GM23338 (cell line): ENCODE data around the gene FGF11.

Source experiments
- CREB1 ChIP-seq: fragments of 250-450 bp; sonication (Bioruptor Pico); IDR thresholded peaks from 2 replicates; pipeline ENCODE4 v1.5.0; 2020; ENCODE audit warnings: low read depth, mild to moderate bottlenecking, moderate library complexity
- EZH2 ChIP-seq: fragments of 200-600 bp; sonication (generic); IDR thresholded peaks from one replicate; pipeline ENCODE4 v1.8.0; 2017; ENCODE audit warnings: antibody characterized with exemption, mild to moderate bottlenecking, low read depth; ENCODE audit not compliant: unreplicated experiment
- EZH2phosphoT487 ChIP-seq: fragments of 200-600 bp; sonication (generic); IDR thresholded peaks from one replicate; pipeline ENCODE4 v1.8.1; 2018; ENCODE audit warnings: antibody characterized with exemption; ENCODE audit not compliant: unreplicated experiment
- JUNB ChIP-seq: IDR thresholded peaks from one replicate; pipeline ENCODE4 v1.6.1; 2016; ENCODE audit warnings: antibody characterized with exemption; ENCODE audit not compliant: unreplicated experiment
- NANOG ChIP-seq: IDR thresholded peaks from 2 replicates; pipeline ENCODE4 v1.6.1; 2016; ENCODE audit warnings: antibody characterized with exemption, borderline replicate concordance
- POLR2AphosphoS5 ChIP-seq: IDR thresholded peaks from 2 replicates; pipeline ENCODE4 v1.6.1; 2016; ENCODE audit warnings: antibody characterized with exemption, low read depth
- STAT1 ChIP-seq: IDR thresholded peaks from one replicate; pipeline ENCODE4 v1.6.1; 2016; ENCODE audit warnings: antibody characterized with exemption; ENCODE audit not compliant: unreplicated experiment
- ZNF331 ChIP-seq: fragments of 250-450 bp; sonication (Bioruptor Pico); IDR thresholded peaks from 2 replicates; pipeline ENCODE4 v1.5.0; 2020; ENCODE audit warnings: low read depth, mild to moderate bottlenecking, moderate library complexity
- TF ChIP-seq, protein P1 (sequence below), 2 experiments: fragments of 200-600 bp in 1 of 2; sonication (generic) in 1 of 2; conservative IDR thresholded peaks; 2 replicates each; pipeline versions ENCODE4 v1.5.1 to v1.6.1; 2016 to 2017; ENCODE audit warnings: antibody characterized with exemption in 2 of 2, low read depth in 2 of 2, mild to moderate bottlenecking in 2 of 2, moderate library complexity in 1 of 2
- TF ChIP-seq, protein P2 (sequence below): IDR thresholded peaks from one replicate; pipeline ENCODE4 v1.6.1; 2018; ENCODE audit warnings: antibody characterized with exemption; ENCODE audit not compliant: unreplicated experiment
- TF ChIP-seq, protein P3 (sequence below): IDR thresholded peaks from 2 replicates; pipeline ENCODE4 v1.6.1; 2016; ENCODE audit warnings: antibody characterized with exemption

DNA sequence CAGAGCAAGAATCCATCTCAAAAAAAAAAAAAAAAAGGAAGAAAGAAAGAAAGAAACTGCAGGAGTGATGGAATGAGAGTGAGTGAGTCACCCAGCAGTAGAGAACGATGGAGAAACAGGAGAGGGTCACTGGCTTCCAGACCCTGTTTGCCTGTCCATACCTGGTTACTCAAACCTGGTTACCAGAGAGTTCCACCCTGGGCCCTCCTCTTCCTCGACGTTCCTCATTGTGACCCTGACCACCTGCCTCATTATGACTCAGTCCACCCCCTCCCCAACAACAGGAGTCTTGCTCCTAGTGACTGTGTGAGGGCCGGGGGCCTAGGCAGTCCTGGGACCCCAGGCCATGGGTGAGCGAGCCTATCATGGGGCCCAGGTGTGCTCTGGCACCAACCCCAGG, 10.8 kb upstream of the FGF11 start, which contains the start of gene SPEM3:
- TF ChIP-seq, protein P1, sequence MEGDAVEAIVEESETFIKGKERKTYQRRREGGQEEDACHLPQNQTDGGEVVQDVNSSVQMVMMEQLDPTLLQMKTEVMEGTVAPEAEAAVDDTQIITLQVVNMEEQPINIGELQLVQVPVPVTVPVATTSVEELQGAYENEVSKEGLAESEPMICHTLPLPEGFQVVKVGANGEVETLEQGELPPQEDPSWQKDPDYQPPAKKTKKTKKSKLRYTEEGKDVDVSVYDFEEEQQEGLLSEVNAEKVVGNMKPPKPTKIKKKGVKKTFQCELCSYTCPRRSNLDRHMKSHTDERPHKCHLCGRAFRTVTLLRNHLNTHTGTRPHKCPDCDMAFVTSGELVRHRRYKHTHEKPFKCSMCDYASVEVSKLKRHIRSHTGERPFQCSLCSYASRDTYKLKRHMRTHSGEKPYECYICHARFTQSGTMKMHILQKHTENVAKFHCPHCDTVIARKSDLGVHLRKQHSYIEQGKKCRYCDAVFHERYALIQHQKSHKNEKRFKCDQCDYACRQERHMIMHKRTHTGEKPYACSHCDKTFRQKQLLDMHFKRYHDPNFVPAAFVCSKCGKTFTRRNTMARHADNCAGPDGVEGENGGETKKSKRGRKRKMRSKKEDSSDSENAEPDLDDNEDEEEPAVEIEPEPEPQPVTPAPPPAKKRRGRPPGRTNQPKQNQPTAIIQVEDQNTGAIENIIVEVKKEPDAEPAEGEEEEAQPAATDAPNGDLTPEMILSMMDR (conservative IDR thresholded peaks at IDR 0.05; ENCODE audit: low read depth in 2 of 2) = no peak
- TF ChIP-seq, protein P2, sequence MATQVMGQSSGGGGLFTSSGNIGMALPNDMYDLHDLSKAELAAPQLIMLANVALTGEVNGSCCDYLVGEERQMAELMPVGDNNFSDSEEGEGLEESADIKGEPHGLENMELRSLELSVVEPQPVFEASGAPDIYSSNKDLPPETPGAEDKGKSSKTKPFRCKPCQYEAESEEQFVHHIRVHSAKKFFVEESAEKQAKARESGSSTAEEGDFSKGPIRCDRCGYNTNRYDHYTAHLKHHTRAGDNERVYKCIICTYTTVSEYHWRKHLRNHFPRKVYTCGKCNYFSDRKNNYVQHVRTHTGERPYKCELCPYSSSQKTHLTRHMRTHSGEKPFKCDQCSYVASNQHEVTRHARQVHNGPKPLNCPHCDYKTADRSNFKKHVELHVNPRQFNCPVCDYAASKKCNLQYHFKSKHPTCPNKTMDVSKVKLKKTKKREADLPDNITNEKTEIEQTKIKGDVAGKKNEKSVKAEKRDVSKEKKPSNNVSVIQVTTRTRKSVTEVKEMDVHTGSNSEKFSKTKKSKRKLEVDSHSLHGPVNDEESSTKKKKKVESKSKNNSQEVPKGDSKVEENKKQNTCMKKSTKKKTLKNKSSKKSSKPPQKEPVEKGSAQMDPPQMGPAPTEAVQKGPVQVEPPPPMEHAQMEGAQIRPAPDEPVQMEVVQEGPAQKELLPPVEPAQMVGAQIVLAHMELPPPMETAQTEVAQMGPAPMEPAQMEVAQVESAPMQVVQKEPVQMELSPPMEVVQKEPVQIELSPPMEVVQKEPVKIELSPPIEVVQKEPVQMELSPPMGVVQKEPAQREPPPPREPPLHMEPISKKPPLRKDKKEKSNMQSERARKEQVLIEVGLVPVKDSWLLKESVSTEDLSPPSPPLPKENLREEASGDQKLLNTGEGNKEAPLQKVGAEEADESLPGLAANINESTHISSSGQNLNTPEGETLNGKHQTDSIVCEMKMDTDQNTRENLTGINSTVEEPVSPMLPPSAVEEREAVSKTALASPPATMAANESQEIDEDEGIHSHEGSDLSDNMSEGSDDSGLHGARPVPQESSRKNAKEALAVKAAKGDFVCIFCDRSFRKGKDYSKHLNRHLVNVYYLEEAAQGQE = no peak
- no peak for TF ChIP-seq POLR2AphosphoS5
- TF ChIP-seq CREB1 (CRISPR knock-in tag) = no peak
- no peak for TF ChIP-seq EZH2phosphoT487
- TF ChIP-seq NANOG = no peak
- TF ChIP-seq EZH2 = no peak
- TF ChIP-seq JUNB = no peak
- TF ChIP-seq ZNF331 (CRISPR knock-in tag) = no peak
- no peak for TF ChIP-seq STAT1
- TF ChIP-seq, protein P3, sequence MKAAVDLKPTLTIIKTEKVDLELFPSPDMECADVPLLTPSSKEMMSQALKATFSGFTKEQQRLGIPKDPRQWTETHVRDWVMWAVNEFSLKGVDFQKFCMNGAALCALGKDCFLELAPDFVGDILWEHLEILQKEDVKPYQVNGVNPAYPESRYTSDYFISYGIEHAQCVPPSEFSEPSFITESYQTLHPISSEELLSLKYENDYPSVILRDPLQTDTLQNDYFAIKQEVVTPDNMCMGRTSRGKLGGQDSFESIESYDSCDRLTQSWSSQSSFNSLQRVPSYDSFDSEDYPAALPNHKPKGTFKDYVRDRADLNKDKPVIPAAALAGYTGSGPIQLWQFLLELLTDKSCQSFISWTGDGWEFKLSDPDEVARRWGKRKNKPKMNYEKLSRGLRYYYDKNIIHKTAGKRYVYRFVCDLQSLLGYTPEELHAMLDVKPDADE = no peak
